Measurements from ENCODE around the gene WDR4. TPM values are rescaled to one million over a fixed set of nuclear protein-coding genes. Genes with fewer than 3 reads are reported as not detected.

WDR4 gene
- total RNA-seq, 1 donor from 2014 or later = 5.7 TPM

GRCh38 chr21:42830456-42831455, 48.6 kb downstream of the WDR4 start:
- Histone ChIP-seq H3K9me3 (ENCODE audit: low read depth) (no peaks in the 10 kb centered on the region), H2AFZ (replicated peaks) (no peak overlapping the region), H3F3A (ENCODE audit: low read depth) (no peaks in the 10 kb centered on the region), H3K27ac (no peak overlapping the region), H4K20me1 (ENCODE audit: low read depth) (no peaks in the 10 kb centered on the region), H3K9ac (no peak overlapping the region), H3K79me2 (ENCODE audit: low read depth) (no peaks in the 10 kb centered on the region), H3K4me2 (no peak overlapping the region), H3K36me3 (no peaks in the 10 kb centered on the region), H3K27me3 (peaks cover 49% of the 10 kb centered on the region), H3K4me1 (no peaks in the 10 kb centered on the region), H3K4me3 (no peak overlapping the region)
- peaks cover 3% of the 10 kb centered on the region for H3K27me3 Mint-ChIP-seq (ENCODE audit: insufficient read depth, low read depth)
- no peak for DNase-seq (ENCODE audit: low spot score)
- no peaks in the 10 kb centered on the region for H3K36me3 Mint-ChIP-seq
- H3K4me1 Mint-ChIP-seq = peaks cover 9% of the 10 kb centered on the region
- TF ChIP-seq EZH2phosphoT487 (IDR thresholded peaks at IDR 0.05) = no peak
- TF ChIP-seq CTCF (IDR thresholded peaks at IDR 0.05) = no peak
- no peak for TF ChIP-seq EZH2 (IDR thresholded peaks at IDR 0.05)
- H3K4me3 Mint-ChIP-seq = no peak overlapping the region
- H3K27ac Mint-ChIP-seq = no peak overlapping the region
- H3K9me3 Mint-ChIP-seq = peaks cover 25% of the 10 kb centered on the region

GRCh38 chr21:42829954-42830353, 49.4 kb downstream of the WDR4 start:
- H3K27me3 ChIP-seq = peaks cover 57% of the 10 kb centered on the region
- H3K4me1 Mint-ChIP-seq = peaks cover 9% of the 10 kb centered on the region
- H4K20me1 ChIP-seq (ENCODE audit: low read depth) = no peaks in the 10 kb centered on the region
- no peaks in the 10 kb centered on the region for H3K36me3 Mint-ChIP-seq
- no peak overlapping the region for H3K27ac Mint-ChIP-seq
- H3K4me1 ChIP-seq = no peaks in the 10 kb centered on the region
- no peak for DNase-seq (ENCODE audit: low spot score)
- peaks cover 25% of the 10 kb centered on the region for H3K9me3 Mint-ChIP-seq
- H3K4me2 ChIP-seq = no peak overlapping the region
- TF ChIP-seq EZH2 (IDR thresholded peaks at IDR 0.05) (no peak), EZH2phosphoT487 (IDR thresholded peaks at IDR 0.05) (no peak), CTCF (IDR thresholded peaks at IDR 0.05) (no peak)
- no peaks in the 10 kb centered on the region for H3F3A ChIP-seq (ENCODE audit: low read depth)
- H3K27ac ChIP-seq = no peak overlapping the region
- H3K36me3 ChIP-seq = no peaks in the 10 kb centered on the region
- H3K27me3 Mint-ChIP-seq (ENCODE audit: insufficient read depth, low read depth) = peaks cover 3% of the 10 kb centered on the region
- H3K9me3 ChIP-seq (ENCODE audit: low read depth) = no peaks in the 10 kb centered on the region
- H2AFZ ChIP-seq (replicated peaks) = no peak overlapping the region
- no peak overlapping the region for H3K4me3 Mint-ChIP-seq
- H3K9ac ChIP-seq = no peak overlapping the region
- H3K79me2 ChIP-seq (ENCODE audit: low read depth) = no peaks in the 10 kb centered on the region
- H3K4me3 ChIP-seq = no peak overlapping the region

GRCh38 chr21:42829417-42829816, 49.9 kb downstream of the WDR4 start:
- Mint-ChIP-seq H3K27ac (no peak overlapping the region), H3K4me3 (no peak overlapping the region), H3K4me1 (peaks cover 9% of the 10 kb centered on the region), H3K9me3 (peaks cover 25% of the 10 kb centered on the region), H3K27me3 (ENCODE audit: insufficient read depth, low read depth) (peaks cover 3% of the 10 kb centered on the region), H3K36me3 (no peaks in the 10 kb centered on the region)
- no peak overlapping the region for H3K4me2 ChIP-seq
- H2AFZ ChIP-seq (replicated peaks) = no peak overlapping the region
- H3K9me3 ChIP-seq (ENCODE audit: low read depth) = no peaks in the 10 kb centered on the region
- H3K27ac ChIP-seq = no peak overlapping the region
- no peaks in the 10 kb centered on the region for H3F3A ChIP-seq (ENCODE audit: low read depth)
- no peak overlapping the region for H3K4me3 ChIP-seq
- DNase-seq (ENCODE audit: low spot score) = no peak
- no peak overlapping the region for H3K9ac ChIP-seq
- no peaks in the 10 kb centered on the region for H3K4me1 ChIP-seq
- H3K36me3 ChIP-seq = no peaks in the 10 kb centered on the region
- no peaks in the 10 kb centered on the region for H4K20me1 ChIP-seq (ENCODE audit: low read depth)
- no peak for TF ChIP-seq EZH2phosphoT487 (IDR thresholded peaks at IDR 0.05)
- TF ChIP-seq EZH2 (IDR thresholded peaks at IDR 0.05) = no peak
- no peak for TF ChIP-seq CTCF (IDR thresholded peaks at IDR 0.05)
- H3K27me3 ChIP-seq = peaks cover 60% of the 10 kb centered on the region
- H3K79me2 ChIP-seq (ENCODE audit: low read depth) = no peaks in the 10 kb centered on the region
